DMS 273 (cell line): ENCODE measurements around the gene SPATA2L.
"Not testable (repeated sequence)": the region's sequence is repeated elsewhere in the genome, so short reads cannot be mapped to it uniquely, and the experiment has no call there.

Experiments
- DNase-seq: peaks from one replicate; lab custom pipeline; 2025; ENCODE audit not compliant: unreplicated experiment; lab: John Stamatoyannopoulos, UW

SPATA2L gene

GRCh38 chr16:89691986-89692569, 9.4 kb downstream of the SPATA2L start:
- no peak for DNase-seq

- DNase-seq = no peak
Measured at GRCh38 chr16:89691231-89691985, 10.1 kb downstream of the SPATA2L start.

- DNase-seq = no peak
Measured at GRCh38 chr16:89690392-89690901, 11.1 kb downstream of the SPATA2L start.

- DNase-seq = not testable (repeated sequence)
Measured at GRCh38 chr16:89689621-89690020, 11.9 kb downstream of the SPATA2L start.

GRCh38 chr16:89689142-89689541, 12.4 kb downstream of the SPATA2L start:
- no peak for DNase-seq

GRCh38 chr16:89688395-89688794, 13.1 kb downstream of the SPATA2L start:
- DNase-seq = no peak

GRCh38 chr16:89687092-89687940, 14.2 kb downstream of the SPATA2L start:
- DNase-seq = peak; percentile 75

- peak; percentile 98 for DNase-seq
Measured at GRCh38 chr16:89686520-89687091, 14.9 kb downstream of the SPATA2L start, which contains the start of gene CDK10. Gene CDK10, plus strand, starts transcription at chr16:89686689. Its CDS starts 22 bp downstream, at chr16:89686711.

- DNase-seq = no peak
Measured at GRCh38 chr16:89685916-89686315, 15.6 kb downstream of the SPATA2L start.

- peak; percentile 35 for DNase-seq
Measured at GRCh38 chr16:89678258-89678657, 23.2 kb downstream of the SPATA2L start.

- no peak for DNase-seq
Measured at GRCh38 chr16:89672177-89672941, 29.1 kb downstream of the SPATA2L start.

GRCh38 chr16:89671565-89671964, 29.9 kb downstream of the SPATA2L start:
- DNase-seq = not testable (repeated sequence)

GRCh38 chr16:89670496-89671431, 30.7 kb downstream of the SPATA2L start:
- no peak for DNase-seq

GRCh38 chr16:89669755-89670154, 31.8 kb downstream of the SPATA2L start:
- DNase-seq = no peak

GRCh38 chr16:89668790-89669158, 32.7 kb downstream of the SPATA2L start:
- no peak for DNase-seq

- no peak for DNase-seq
Measured at GRCh38 chr16:89667633-89668032, 33.9 kb downstream of the SPATA2L start.

GRCh38 chr16:89667000-89667399, 34.5 kb downstream of the SPATA2L start:
- peak; percentile 75 for DNase-seq

- DNase-seq = not testable (repeated sequence)
Measured at GRCh38 chr16:89664238-89664637, 37.3 kb downstream of the SPATA2L start.

GRCh38 chr16:89661215-89661614, 40.3 kb downstream of the SPATA2L start:
- no peak for DNase-seq
